HUES6 (cell line): ENCODE data around the gene PKNOX1.
"Not testable (repeated sequence)": the region's sequence is repeated elsewhere in the genome, so short reads cannot be mapped to it uniquely, and the experiment has no call there.

Source experiments
- H3K27ac ChIP-seq: 2 replicates; pipeline ENCODE4 v1.7.0; 2013; ENCODE audit warnings: low read depth, mild to moderate bottlenecking, low read length, inconsistent platforms
- H3K27me3 ChIP-seq: 2 replicates; pipeline ENCODE4 v1.6.1; 2013; ENCODE audit warnings: low read length; ENCODE audit not compliant: control insufficient read depth, insufficient read depth
- H3K36me3 ChIP-seq: 2 replicates; pipeline ENCODE4 v1.6.1; 2013; ENCODE audit warnings: low read length; ENCODE audit not compliant: control insufficient read depth, insufficient read depth
- H3K4me1 ChIP-seq: 2 replicates; pipeline ENCODE4 v1.6.1; 2013; ENCODE audit warnings: low read length; ENCODE audit not compliant: control insufficient read depth, insufficient read depth
- H3K4me3 ChIP-seq: 2 replicates; pipeline ENCODE4 v1.5.1; 2013; ENCODE audit warnings: low read depth, low read length
- H3K9ac ChIP-seq: one replicate; pipeline ENCODE4 v1.6.1; 2013; ENCODE audit warnings: mild to moderate bottlenecking, low read length
- H3K9me3 ChIP-seq: 2 replicates; pipeline ENCODE4 v1.6.1; 2013; ENCODE audit warnings: low read depth, low read length; ENCODE audit not compliant: control insufficient read depth, insufficient read depth

Gene PKNOX1

GRCh38 chr21:42958122-42958521 lies 16.2 kb upstream of the PKNOX1 start:
- Histone ChIP-seq H3K27ac (peak overlapping the region; percentile 96), H3K9ac (peak overlapping the region; percentile 79), H3K4me1 (peaks cover 33% of the 10 kb centered on the region)
- H3K9me3 ChIP-seq, H3K4me3 ChIP-seq, H3K36me3 ChIP-seq, H3K27me3 ChIP-seq: not testable (repeated sequence)

- peak overlapping the region; percentile 86 for H3K27ac ChIP-seq
- H3K36me3 ChIP-seq: no peaks in the 10 kb centered on the region
- peaks cover 6% of the 10 kb centered on the region; the same call in 1 of the 2 replicates for H3K9me3 ChIP-seq
- peaks cover 33% of the 10 kb centered on the region for H3K4me1 ChIP-seq
- H3K9ac ChIP-seq: peak overlapping the region; percentile 39
- H3K4me3 ChIP-seq: no peak overlapping the region
- H3K27me3 ChIP-seq: no peaks in the 10 kb centered on the region
Observed at GRCh38 chr21:42959728-42960127, 14.6 kb upstream of the PKNOX1 start.

GRCh38 chr21:42962380-42963007 lies 11.9 kb upstream of the PKNOX1 start:
- H3K36me3 ChIP-seq: no peaks in the 10 kb centered on the region
- H3K9ac ChIP-seq: no peak overlapping the region

GRCh38 chr21:42964086-42964485 lies 10.3 kb upstream of the PKNOX1 start:
- H3K27me3 ChIP-seq: no peaks in the 10 kb centered on the region

More at GRCh38 chr21:42962380-42963007, 11.9 kb upstream of the PKNOX1 start:
- Histone ChIP-seq H3K4me3 (no peak overlapping the region), H3K9me3 (peaks cover 6% of the 10 kb centered on the region; the same call in 1 of the 2 replicates), H3K4me1 (peaks cover 19% of the 10 kb centered on the region), H3K27me3 (no peaks in the 10 kb centered on the region), H3K27ac (no peak overlapping the region)

GRCh38 chr21:42964546-42965210 lies 9.7 kb upstream of the PKNOX1 start:
- no peak overlapping the region for H3K4me3 ChIP-seq
- no peaks in the 10 kb centered on the region for H3K36me3 ChIP-seq

More at GRCh38 chr21:42964086-42964485, 10.3 kb upstream of the PKNOX1 start:
- Histone ChIP-seq H3K36me3 (no peaks in the 10 kb centered on the region), H3K9me3 (peaks cover 4% of the 10 kb centered on the region; the same call in 1 of the 2 replicates), H3K4me1 (peaks cover 13% of the 10 kb centered on the region), H3K27ac (no peak overlapping the region), H3K4me3 (no peak overlapping the region), H3K9ac (no peak overlapping the region)

GRCh38 chr21:42965211-42965560 lies 9.2 kb upstream of the PKNOX1 start:
- Histone ChIP-seq H3K4me3 (no peak overlapping the region), H3K9me3 (peaks cover 3% of the 10 kb centered on the region; the same call in 1 of the 2 replicates), H3K9ac (no peak overlapping the region), H3K36me3 (no peaks in the 10 kb centered on the region), H3K27me3 (no peaks in the 10 kb centered on the region), H3K27ac (no peak overlapping the region), H3K4me1 (peaks cover 15% of the 10 kb centered on the region)

More at GRCh38 chr21:42964546-42965210, 9.7 kb upstream of the PKNOX1 start:
- H3K27me3 ChIP-seq: no peaks in the 10 kb centered on the region
- no peak overlapping the region for H3K9ac ChIP-seq
- peaks cover 15% of the 10 kb centered on the region for H3K4me1 ChIP-seq
- peaks cover 4% of the 10 kb centered on the region; the same call in 1 of the 2 replicates for H3K9me3 ChIP-seq
- no peak overlapping the region for H3K27ac ChIP-seq

GRCh38 chr21:42967616-42968015 lies 6.7 kb upstream of the PKNOX1 start:
- H3K9me3 ChIP-seq, H3K4me3 ChIP-seq, H3K27ac ChIP-seq, H3K27me3 ChIP-seq, H3K36me3 ChIP-seq, H3K9ac ChIP-seq: not testable (repeated sequence)
- peaks cover 20% of the 10 kb centered on the region for H3K4me1 ChIP-seq

- H3K9me3 ChIP-seq: no peaks in the 10 kb centered on the region
- H3K36me3 ChIP-seq: no peaks in the 10 kb centered on the region
- no peak overlapping the region for H3K9ac ChIP-seq
- no peak overlapping the region for H3K27ac ChIP-seq
- H3K4me3 ChIP-seq: no peak overlapping the region
- peaks cover 30% of the 10 kb centered on the region for H3K4me1 ChIP-seq
- H3K27me3 ChIP-seq: no peaks in the 10 kb centered on the region
Observed at GRCh38 chr21:42969193-42969600, 5.2 kb upstream of the PKNOX1 start.

- H3K36me3 ChIP-seq: 0 out of 2 replicates have a peak, but pooled peaks cover under 1% of the 10 kb centered on the region
- no peak overlapping the region for H3K4me3 ChIP-seq
- H3K27me3 ChIP-seq: no peaks in the 10 kb centered on the region
- peaks cover 33% of the 10 kb centered on the region for H3K4me1 ChIP-seq
- H3K9ac ChIP-seq: peak overlapping the region; percentile 18
- peak overlapping the region; percentile 52; the same call in 1 of the 2 replicates for H3K27ac ChIP-seq
- peaks cover under 1% of the 10 kb centered on the region; the same call in 1 of the 2 replicates for H3K9me3 ChIP-seq
Observed at GRCh38 chr21:42970946-42971653, 3.3 kb upstream of the PKNOX1 start.

GRCh38 chr21:42971897-42972275 lies 2.5 kb upstream of the PKNOX1 start:
- Histone ChIP-seq H3K27me3 (no peaks in the 10 kb centered on the region), H3K4me1 (peaks cover 38% of the 10 kb centered on the region), H3K4me3 (no peak overlapping the region), H3K27ac (peak overlapping the region; percentile 52; the same call in 1 of the 2 replicates), H3K9me3 (peaks cover 8% of the 10 kb centered on the region; the same call in 1 of the 2 replicates), H3K36me3 (peaks cover 8% of the 10 kb centered on the region), H3K9ac (peak overlapping the region; percentile 18)
